H9 (cell line): Measurements from ENCODE around the gene LINGO4. TPM values are rescaled to one million over a fixed set of nuclear protein-coding genes. Genes with fewer than 3 reads are reported as not detected.

ENCODE experiments used
- DNase-seq: peaks from one replicate; pipeline ENCODE4 v3.0.0-alpha.2; 2017
- H2AFZ ChIP-seq: one replicate; pipeline ENCODE4 v1.6.1; 2013; ENCODE audit warnings: mild to moderate bottlenecking, low read length, control low read depth, moderate library complexity
- H2AK5ac ChIP-seq: 2 replicates; pipeline ENCODE4 v1.6.1; 2013; ENCODE audit warnings: low read length, control low read depth, mixed read lengths; ENCODE audit not compliant: insufficient read length
- H2BK120ac ChIP-seq: one replicate; pipeline ENCODE4 v1.6.1; 2013; ENCODE audit warnings: low read depth, mild to moderate bottlenecking, low read length, control low read depth, inconsistent platforms; ENCODE audit not compliant: poor library complexity, severe bottlenecking
- H2BK12ac ChIP-seq: 2 replicates; pipeline ENCODE4 v1.6.1; 2013; ENCODE audit warnings: low read length, control low read depth, mixed read lengths, low read depth; ENCODE audit not compliant: insufficient read length
- H2BK15ac ChIP-seq: 2 replicates; pipeline ENCODE4 v1.6.1; 2013; ENCODE audit warnings: low read depth, low read length, control low read depth
- H2BK20ac ChIP-seq: one replicate; pipeline ENCODE4 v1.6.1; 2013; ENCODE audit warnings: low read depth, mild to moderate bottlenecking, low read length, control low read depth, inconsistent platforms; ENCODE audit not compliant: poor library complexity, severe bottlenecking
- H2BK5ac ChIP-seq: 2 replicates; pipeline ENCODE4 v1.6.1; 2013; ENCODE audit warnings: low read length, control low read depth, mixed read lengths; ENCODE audit not compliant: insufficient read length
- H3K14ac ChIP-seq: 2 replicates; pipeline ENCODE4 v1.6.1; 2013; ENCODE audit warnings: low read length, control low read depth; ENCODE audit not compliant: insufficient read depth
- H3K18ac ChIP-seq: 2 replicates; pipeline ENCODE4 v1.6.1; 2013; ENCODE audit warnings: low read depth, mild to moderate bottlenecking, mixed read lengths, low read length, control low read depth; ENCODE audit not compliant: insufficient read length
- H3K23ac ChIP-seq: 2 replicates; pipeline ENCODE4 v1.6.1; 2013; ENCODE audit warnings: low read length, control low read depth, mixed read lengths, low read depth; ENCODE audit not compliant: insufficient read length
- H3K23me2 ChIP-seq: 2 replicates; pipeline ENCODE4 v1.6.1; 2013; ENCODE audit warnings: low read depth, mild to moderate bottlenecking, mixed read lengths, low read length, control low read depth; ENCODE audit not compliant: insufficient read length, poor library complexity, severe bottlenecking
- H3K27ac ChIP-seq: 2 replicates; pipeline ENCODE4 v1.5.1; 2013; ENCODE audit warnings: low read length, control low read depth, mixed read lengths, low read depth; ENCODE audit not compliant: insufficient read length
- H3K27me3 ChIP-seq: 2 replicates; pipeline ENCODE4 v1.6.1; 2013; ENCODE audit warnings: low read length, control low read depth, inconsistent platforms; ENCODE audit not compliant: insufficient read depth
- H3K4ac ChIP-seq: 2 replicates; pipeline ENCODE4 v1.6.1; 2013; ENCODE audit warnings: low read depth, mild to moderate bottlenecking, control low read depth, inconsistent platforms, low read length, moderate library complexity
- H3K4me1 ChIP-seq: 2 replicates; pipeline ENCODE4 v1.6.1; 2013; ENCODE audit warnings: low read length, control low read depth, inconsistent platforms; ENCODE audit not compliant: insufficient read depth
- H3K4me2 ChIP-seq: 2 replicates; pipeline ENCODE4 v1.6.1; 2013; ENCODE audit warnings: low read length, control low read depth, mixed read lengths; ENCODE audit not compliant: insufficient read length, insufficient read depth
- H3K56ac ChIP-seq: 2 replicates; pipeline ENCODE4 v1.6.1; 2013; ENCODE audit warnings: low read depth, mild to moderate bottlenecking, mixed read lengths, low read length, control low read depth; ENCODE audit not compliant: insufficient read length
- H3K79me1 ChIP-seq: 2 replicates; pipeline ENCODE4 v1.6.1; 2013; ENCODE audit warnings: low read depth, mild to moderate bottlenecking, moderate library complexity, low read length, control low read depth, inconsistent platforms; ENCODE audit not compliant: insufficient read depth, poor library complexity, severe bottlenecking
- H3K79me2 ChIP-seq: 2 replicates; pipeline ENCODE4 v1.6.1; 2013; ENCODE audit warnings: low read length, control low read depth, inconsistent platforms; ENCODE audit not compliant: insufficient read depth
- H3K9ac ChIP-seq: 2 replicates; pipeline ENCODE4 v1.6.1; 2013; ENCODE audit warnings: low read length, control low read depth, mixed read lengths; ENCODE audit not compliant: insufficient read length; ENCODE audit errors: extremely low read depth
- H3K9me3 ChIP-seq: one replicate; pipeline ENCODE4 v1.6.1; 2013; ENCODE audit warnings: low read depth, low read length, inconsistent platforms; ENCODE audit not compliant: control insufficient read depth
- H3T11ph ChIP-seq: one replicate; pipeline ENCODE4 v1.6.1; 2013; ENCODE audit warnings: mild to moderate bottlenecking, low read length, control low read depth, inconsistent platforms
- H4K20me1 ChIP-seq: one replicate; pipeline ENCODE4 v1.6.1; 2013; ENCODE audit not compliant: control insufficient read depth, insufficient read length, insufficient read depth
- H4K5ac ChIP-seq: 2 replicates; pipeline ENCODE4 v1.6.1; 2013; ENCODE audit warnings: low read depth, mild to moderate bottlenecking, mixed read lengths, low read length, control low read depth; ENCODE audit not compliant: insufficient read length
- H4K8ac ChIP-seq: replicated peaks from 2 replicates; pipeline ENCODE4 v1.6.1; 2013; ENCODE audit warnings: low read length, control low read depth, mixed read lengths, low read depth; ENCODE audit not compliant: insufficient read length
- H4K91ac ChIP-seq: 2 replicates; pipeline ENCODE4 v1.6.1; 2013; ENCODE audit warnings: low read depth, mild to moderate bottlenecking, moderate library complexity, mixed read lengths, low read length, control low read depth; ENCODE audit not compliant: insufficient read length
- H3K27ac Mint-ChIP-seq, 3 experiments: 2 replicates in 2 of 3; 3 replicates in 1 of 3; pipeline ENCODE4 v1.8.0; 2020 to 2021; ENCODE audit warnings: mixed read lengths in 3 of 3, mild to moderate bottlenecking in 1 of 3, moderate library complexity in 1 of 3
- H3K27me3 Mint-ChIP-seq: 2 replicates; pipeline ENCODE4 v1.8.0; 2021; ENCODE audit warnings: low read depth, mild to moderate bottlenecking, moderate library complexity, mixed read lengths
- H3K36me3 Mint-ChIP-seq, 3 experiments: 2 replicates in 2 of 3; 3 replicates in 1 of 3; pipeline ENCODE4 v1.8.0; 2020 to 2021; ENCODE audit warnings: low read depth in 3 of 3, mixed read lengths in 3 of 3; ENCODE audit not compliant: insufficient read depth in 1 of 3
- H3K4me1 Mint-ChIP-seq, 2 experiments: 2 replicates each; pipeline ENCODE4 v1.8.0; 2020; ENCODE audit warnings: mixed read lengths in 2 of 2
- H3K4me3 Mint-ChIP-seq, 2 experiments: 2 replicates in 1 of 2; 3 replicates in 1 of 2; pipeline ENCODE4 v1.8.0; 2020 to 2021; ENCODE audit warnings: mild to moderate bottlenecking in 2 of 2, mixed read lengths in 2 of 2, moderate library complexity in 1 of 2
- H3K9me3 Mint-ChIP-seq, 2 experiments: 2 replicates in 1 of 2; 3 replicates in 1 of 2; pipeline ENCODE4 v1.8.0; 2020; ENCODE audit warnings: mild to moderate bottlenecking in 2 of 2, mixed read lengths in 2 of 2, moderate library complexity in 1 of 2
- CTCF ChIP-seq: fragments of 200-600 bp; sonication (generic); conservative IDR thresholded peaks from 3 replicates; pipeline ENCODE4 v1.8.0; 2021; ENCODE audit warnings: antibody characterized with exemption, mild to moderate bottlenecking
- WGBS: extraction: QIAGEN DNeasy Blood & Tissue Kit; methylation state at CpG from one replicate; pipeline ENCODE4 v1.1.7; 2013; ENCODE audit warnings: missing lambda C conversion rate, low lambda C conversion rate, mixed read lengths; ENCODE audit not compliant: insufficient read length; ENCODE audit errors: extremely low coverage; 5-methylcytosine and 5-hydroxymethylcytosine counted together
- total RNA-seq: library from RNA; stranded (reverse); gene quantifications from 2 replicates; pipeline ENCODE4 v1.2.1, GENCODE V29; 2021

Gene LINGO4
- total RNA-seq, 1 experiment from 2014 or later = not detected

GRCh38 chr1:151798571-151798970 lies 6.6 kb downstream of the LINGO4 start:
- no peak overlapping the region for H3K27ac ChIP-seq
- H3K23ac ChIP-seq = no peak overlapping the region
- H3K4me1 Mint-ChIP-seq = peaks cover 3 to 16% of the 10 kb centered on the region in 2 experiments; a peak in 3 of 4 replicates
- H2BK15ac ChIP-seq = no peak overlapping the region
- no peak overlapping the region for H4K5ac ChIP-seq
- peaks cover 5% of the 10 kb centered on the region for H3K27me3 Mint-ChIP-seq
- H3K27ac Mint-ChIP-seq = peak overlapping the region in 1 of 3 experiments; percentile 62; a peak in 2 of 7 replicates
- no peak overlapping the region for H4K8ac ChIP-seq
- H3K56ac ChIP-seq = no peak overlapping the region
- no peaks in the 10 kb centered on the region for H4K20me1 ChIP-seq
- peak overlapping the region in 1 of 2 experiments; percentile 19; a peak in 1 of 5 replicates for H3K4me3 Mint-ChIP-seq
- no peaks in the 10 kb centered on the region for H3K27me3 ChIP-seq
- DNase-seq = no peak
- H2AK5ac ChIP-seq = no peak overlapping the region
- H3K4me2 ChIP-seq = no peak overlapping the region
- no peak overlapping the region for H2AFZ ChIP-seq
- H2BK20ac ChIP-seq = no peak overlapping the region
- no peak overlapping the region for H3K14ac ChIP-seq
- no peaks in the 10 kb centered on the region for H3K9me3 Mint-ChIP-seq
- 100% methylated on average over 1 of the region's 5 CpGs for WGBS
- no peaks in the 10 kb centered on the region for H3K9me3 ChIP-seq
- no peak overlapping the region for H2BK120ac ChIP-seq
- H3K36me3 Mint-ChIP-seq = peaks cover 0 to 4% (median 0%) of the 10 kb centered on the region in 3 experiments; a peak in 2 of 7 replicates
- H3K4ac ChIP-seq = no peak overlapping the region
- no peak overlapping the region for H3K9ac ChIP-seq
- H3K4me1 ChIP-seq = no peaks in the 10 kb centered on the region
- no peaks in the 10 kb centered on the region for H3K79me2 ChIP-seq
- H4K91ac ChIP-seq = no peak overlapping the region
- no peak overlapping the region for H3K18ac ChIP-seq
- H2BK12ac ChIP-seq = no peak overlapping the region
- TF ChIP-seq CTCF = no peak
- no peaks in the 10 kb centered on the region for H3K23me2 ChIP-seq
- no peaks in the 10 kb centered on the region for H3K79me1 ChIP-seq
- no peak overlapping the region for H3T11ph ChIP-seq
- no peak overlapping the region for H2BK5ac ChIP-seq
